Measurements from ENCODE around the gene TFF1.

TFF1 gene

DNA sequence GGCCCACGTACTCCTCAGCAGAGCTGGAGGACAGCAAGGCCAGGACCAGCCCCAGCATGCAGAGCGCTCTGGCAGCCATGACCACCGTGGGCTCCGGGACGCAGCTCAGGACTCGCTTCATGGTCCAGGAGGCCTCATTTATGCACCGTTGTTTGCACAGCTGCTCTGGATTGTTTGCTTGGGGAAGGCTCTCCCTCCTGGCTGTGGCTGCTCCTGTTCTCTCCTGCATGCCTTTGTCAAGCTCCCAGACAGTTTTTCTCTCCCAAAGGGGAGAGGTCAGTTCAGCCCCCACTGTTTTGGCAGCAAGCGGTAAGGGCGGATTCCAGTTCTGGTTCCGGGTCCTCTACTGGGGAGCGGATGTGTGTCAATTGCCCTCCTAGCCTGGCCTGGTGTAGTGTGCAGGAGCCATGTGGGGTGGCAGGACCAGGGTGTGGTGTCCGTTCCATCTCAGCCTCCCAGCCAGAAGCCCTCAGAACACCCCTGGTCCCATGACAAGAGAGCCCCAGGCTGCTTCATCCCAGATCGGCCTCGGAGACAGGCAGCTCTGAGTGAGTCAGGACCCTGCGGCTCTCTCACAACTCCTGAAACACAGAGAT lies 50.9 kb downstream of the TFF1 start, which contains the start of gene TFF3:
Gene TFF3 (minus strand): TSS at position 114 of the 596 bp plus-strand sequence. CDS start 35 bp downstream, at position 79.
- no peak for DNase-seq

DNA sequence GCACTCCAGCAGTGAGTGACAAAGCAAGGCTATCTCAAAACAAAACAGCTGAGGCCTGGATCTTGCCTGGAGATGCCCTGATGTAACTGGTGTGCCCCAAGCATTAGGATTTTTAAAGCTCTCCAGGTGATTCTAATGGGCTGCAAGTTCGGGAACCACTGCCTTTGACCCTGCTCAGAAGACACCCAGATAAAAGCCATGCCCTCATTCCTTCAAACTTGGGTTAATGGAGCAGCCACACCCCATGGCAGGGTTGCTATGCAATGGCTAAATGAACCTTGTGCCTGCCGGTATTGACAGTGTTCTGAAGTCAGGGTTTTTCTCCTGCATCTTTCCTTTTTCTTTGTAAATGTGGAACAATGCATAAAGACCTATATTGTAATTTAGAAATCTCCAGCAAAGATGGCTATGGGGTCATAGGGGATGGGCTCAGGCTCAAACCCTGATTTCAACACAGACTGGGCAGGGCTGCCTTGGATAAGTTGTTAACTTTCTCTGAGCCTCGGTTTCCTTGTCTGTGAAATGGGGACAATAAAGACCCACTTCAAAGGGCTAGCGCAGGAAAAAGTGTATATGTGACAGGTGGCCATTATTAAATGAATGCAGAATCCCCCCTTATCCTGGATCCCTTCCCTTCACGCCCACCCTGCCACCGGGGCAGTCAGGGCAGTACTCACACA lies 51.6 kb downstream of the TFF1 start:
- no peak for DNase-seq

DNA sequence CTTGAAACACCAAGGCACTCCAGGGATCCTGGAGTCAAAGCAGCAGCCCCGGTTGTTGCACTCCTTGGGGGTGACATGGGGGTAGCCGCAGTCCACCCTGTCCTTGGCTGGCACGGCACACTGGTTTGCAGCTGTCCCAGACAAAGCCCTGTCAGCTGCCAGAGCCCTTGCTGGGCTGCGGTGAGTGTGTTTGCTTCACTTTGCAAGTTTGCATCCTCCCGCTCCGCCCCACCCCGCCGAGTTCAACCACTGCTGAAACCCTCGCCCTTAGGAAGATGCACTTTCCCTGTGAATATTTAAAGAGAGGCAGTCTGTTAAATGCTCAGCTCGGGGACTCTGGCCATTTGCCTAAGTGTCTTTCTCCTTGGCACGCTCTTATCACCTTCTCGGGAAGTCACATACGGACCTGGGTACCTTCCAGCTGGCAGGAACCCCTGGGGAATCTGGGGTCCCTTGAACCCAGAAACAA lies 52.8 kb downstream of the TFF1 start:
- DNase-seq = no peak

DNA sequence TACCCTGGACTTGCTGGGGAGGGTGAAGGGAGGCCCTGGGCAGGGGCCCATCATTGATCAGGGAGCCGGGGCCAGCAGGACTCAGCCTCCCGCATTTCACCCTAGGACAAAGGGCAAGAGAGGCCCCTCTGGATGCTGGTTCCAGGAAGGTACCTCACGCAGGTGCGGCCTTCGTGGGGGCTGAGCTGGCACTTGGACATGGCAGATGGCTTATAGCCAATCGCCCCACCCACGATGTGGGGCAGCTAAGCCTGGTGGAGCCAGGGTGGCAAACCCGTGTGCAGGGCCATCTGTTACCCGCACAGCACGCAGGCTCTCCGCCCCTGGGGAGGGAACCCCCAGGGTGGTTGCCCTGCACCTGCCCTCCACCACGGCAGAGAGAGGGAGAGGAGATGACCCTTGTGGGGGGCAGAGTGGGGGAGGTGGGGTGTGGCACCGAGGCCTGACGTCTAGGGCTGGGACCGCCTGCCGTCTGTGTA lies 53.7 kb downstream of the TFF1 start:
- no peak for DNase-seq

Measured in CD4-positive, alpha-beta T cell treated with Interferon alpha-2 for 1 hour (primary cell).